DND-41 (cell line): ENCODE measurements around the gene NUBPL.

Source experiments
- EZH2 ChIP-seq: IDR thresholded peaks from 3 replicates; pipeline ENCODE4 v1.6.1; 2012; ENCODE audit warnings: borderline replicate concordance, low read depth, mild to moderate bottlenecking, moderate library complexity, low read length, inconsistent platforms; ENCODE audit not compliant: severe bottlenecking
- TF ChIP-seq, protein P1 (sequence below): IDR thresholded peaks from 2 replicates; pipeline ENCODE4 v1.5.1; 2012; ENCODE audit warnings: borderline replicate concordance, low read length, moderate library complexity, mild to moderate bottlenecking; ENCODE audit not compliant: poor library complexity, severe bottlenecking; ENCODE audit errors: extremely low read depth

DNA sequence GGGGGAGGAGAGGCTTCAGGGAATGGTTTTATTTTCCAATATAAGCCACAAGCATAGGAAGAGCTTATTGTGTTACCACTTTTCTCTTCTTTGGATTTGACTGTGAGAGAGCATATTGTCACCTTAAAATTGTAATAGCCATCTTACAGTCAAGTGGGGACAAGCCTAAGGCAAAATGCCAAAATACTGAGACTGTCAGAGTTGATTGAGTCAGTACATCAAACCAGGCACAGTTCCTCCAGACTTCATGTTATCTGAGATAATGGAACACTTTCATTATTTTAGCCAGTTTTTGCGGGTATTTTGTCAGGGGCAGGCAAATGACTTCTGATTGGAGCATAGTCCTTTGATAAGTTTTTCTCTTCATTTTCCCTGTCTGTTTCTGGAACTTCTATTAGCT is 19.5 kb upstream of the NUBPL start:
- TF ChIP-seq, protein P1, sequence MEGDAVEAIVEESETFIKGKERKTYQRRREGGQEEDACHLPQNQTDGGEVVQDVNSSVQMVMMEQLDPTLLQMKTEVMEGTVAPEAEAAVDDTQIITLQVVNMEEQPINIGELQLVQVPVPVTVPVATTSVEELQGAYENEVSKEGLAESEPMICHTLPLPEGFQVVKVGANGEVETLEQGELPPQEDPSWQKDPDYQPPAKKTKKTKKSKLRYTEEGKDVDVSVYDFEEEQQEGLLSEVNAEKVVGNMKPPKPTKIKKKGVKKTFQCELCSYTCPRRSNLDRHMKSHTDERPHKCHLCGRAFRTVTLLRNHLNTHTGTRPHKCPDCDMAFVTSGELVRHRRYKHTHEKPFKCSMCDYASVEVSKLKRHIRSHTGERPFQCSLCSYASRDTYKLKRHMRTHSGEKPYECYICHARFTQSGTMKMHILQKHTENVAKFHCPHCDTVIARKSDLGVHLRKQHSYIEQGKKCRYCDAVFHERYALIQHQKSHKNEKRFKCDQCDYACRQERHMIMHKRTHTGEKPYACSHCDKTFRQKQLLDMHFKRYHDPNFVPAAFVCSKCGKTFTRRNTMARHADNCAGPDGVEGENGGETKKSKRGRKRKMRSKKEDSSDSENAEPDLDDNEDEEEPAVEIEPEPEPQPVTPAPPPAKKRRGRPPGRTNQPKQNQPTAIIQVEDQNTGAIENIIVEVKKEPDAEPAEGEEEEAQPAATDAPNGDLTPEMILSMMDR: no peak
- TF ChIP-seq EZH2: no peak
